ENCODE data around the gene TMUB2.

GRCh38 chr17:44213403-44214229 lies 26.8 kb downstream of the TMUB2 start:
- TF ChIP-seq CTCF (IDR thresholded peaks at IDR 0.05) (no peak), POLR2A (IDR thresholded peaks at IDR 0.05) (no peak)

All from testis (tissue), 2 donors.